HG02571 (cell line): ENCODE results near the gene PPP2R3A.
"Not testable (repeated sequence)": the region's sequence is repeated elsewhere in the genome, so short reads cannot be mapped to it uniquely, and the experiment has no call there.

Experiments
- ATAC-seq: cut with Tn5 transposase; IDR thresholded peaks from one replicate; pipeline ENCODE4 v1.9.1; 2021; ENCODE audit warnings: mild to moderate bottlenecking, moderate library complexity; ENCODE audit not compliant: unreplicated experiment

The PPP2R3A gene

GRCh38 chr3:136144397-136144796 is 178.9 kb downstream of the PPP2R3A start:
- ATAC-seq = not testable (repeated sequence)

GRCh38 chr3:136146981-136147729 is 181.6 kb downstream of the PPP2R3A start:
- ATAC-seq = no peak

- no peak for ATAC-seq
These were observed 184.1 kb downstream of the PPP2R3A start for GRCh38 chr3:136149667-136150066.

DNA sequence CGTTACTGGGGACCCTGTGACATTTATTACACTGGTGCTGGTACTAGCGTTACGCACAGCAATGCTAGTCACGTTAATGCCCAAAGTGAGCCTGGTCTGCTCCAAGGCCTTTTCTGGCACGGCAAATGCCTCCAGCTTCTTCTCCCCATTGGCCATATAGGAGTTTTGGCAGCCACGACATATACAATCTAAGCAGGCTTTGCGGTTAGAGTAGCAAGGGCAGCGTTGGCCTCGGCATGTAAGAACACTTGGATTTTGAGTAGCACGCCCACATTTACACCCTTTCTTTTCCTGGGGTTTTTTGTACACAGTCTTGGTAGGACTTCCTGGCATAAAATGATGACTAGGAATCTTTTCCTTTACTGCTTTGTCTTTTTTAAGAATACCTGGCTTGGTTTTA is 185.7 kb downstream of the PPP2R3A start:
- no peak for ATAC-seq

GRCh38 chr3:136152176-136152843 is 186.8 kb downstream of the PPP2R3A start:
- ATAC-seq = no peak

DNA sequence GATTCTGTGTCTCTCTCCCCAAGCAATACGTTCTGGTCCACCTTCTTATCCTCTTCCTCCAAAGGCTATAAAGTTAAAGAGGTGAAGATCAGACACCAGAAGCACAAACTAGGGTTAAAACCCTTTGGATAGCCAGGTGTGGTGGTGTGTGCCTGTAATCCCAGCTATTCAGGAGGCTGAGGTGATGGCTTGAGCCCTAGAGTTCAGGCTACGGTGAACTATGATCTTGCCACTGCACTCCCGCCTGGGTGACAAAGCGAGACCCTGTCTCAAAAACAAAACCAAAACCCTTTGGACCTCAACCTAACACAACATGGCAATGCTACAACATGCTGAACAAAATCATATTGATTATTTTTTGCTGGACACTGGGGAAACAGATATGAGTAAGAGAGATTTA is 187.4 kb downstream of the PPP2R3A start:
- ATAC-seq = no peak

GRCh38 chr3:136161516-136161915 is 196.0 kb downstream of the PPP2R3A start:
- ATAC-seq = no peak

- ATAC-seq = no peak
These were observed 196.8 kb downstream of the PPP2R3A start for GRCh38 chr3:136162322-136162721.

DNA sequence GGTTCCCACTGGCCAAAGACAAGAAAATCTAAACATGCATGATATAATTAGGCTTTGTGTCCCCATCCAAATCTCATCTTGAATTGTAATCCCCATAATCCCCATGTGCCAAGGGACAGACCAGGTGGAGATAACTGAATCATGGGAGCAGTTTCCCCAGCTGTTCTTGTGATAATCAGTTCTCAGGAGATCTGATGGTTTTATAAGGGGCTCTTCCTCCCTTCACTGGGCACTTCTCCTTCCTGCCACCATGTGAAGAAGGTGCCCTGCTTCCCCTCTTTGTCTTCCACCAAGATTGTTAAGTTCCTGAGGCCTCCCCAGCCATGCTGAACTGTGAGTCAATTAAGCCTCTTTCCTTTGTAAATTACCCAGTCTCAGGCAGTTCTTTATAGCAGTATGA is 198.1 kb downstream of the PPP2R3A start:
- not testable (repeated sequence) for ATAC-seq

- no peak for ATAC-seq
These were observed 201.0 kb downstream of the PPP2R3A start for GRCh38 chr3:136166507-136166906.

GRCh38 chr3:136168236-136168635 is 202.7 kb downstream of the PPP2R3A start:
- not testable (repeated sequence) for ATAC-seq

GRCh38 chr3:136171097-136171542 is 205.6 kb downstream of the PPP2R3A start:
- no peak for ATAC-seq

- no peak for ATAC-seq
These were observed 208.5 kb downstream of the PPP2R3A start for GRCh38 chr3:136173939-136174490.

DNA sequence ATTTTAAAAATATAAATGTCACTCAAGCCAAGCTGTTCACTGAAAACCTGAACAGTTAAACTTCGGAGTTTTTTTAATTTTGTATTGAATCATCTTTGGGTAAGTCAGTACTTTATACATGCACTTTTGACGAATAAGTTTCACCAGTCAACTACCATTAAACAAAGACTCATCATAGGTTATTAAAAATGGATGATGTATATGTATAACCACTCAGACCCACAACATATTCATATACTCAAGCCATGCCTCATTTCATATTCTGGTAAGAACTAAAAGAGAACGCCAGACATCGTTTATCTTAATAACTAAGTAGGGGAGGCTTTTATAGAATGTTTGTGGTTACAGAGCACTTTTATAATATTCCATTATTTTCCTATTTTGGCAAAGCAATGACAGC is 212.3 kb downstream of the PPP2R3A start:
- ATAC-seq = no peak

DNA sequence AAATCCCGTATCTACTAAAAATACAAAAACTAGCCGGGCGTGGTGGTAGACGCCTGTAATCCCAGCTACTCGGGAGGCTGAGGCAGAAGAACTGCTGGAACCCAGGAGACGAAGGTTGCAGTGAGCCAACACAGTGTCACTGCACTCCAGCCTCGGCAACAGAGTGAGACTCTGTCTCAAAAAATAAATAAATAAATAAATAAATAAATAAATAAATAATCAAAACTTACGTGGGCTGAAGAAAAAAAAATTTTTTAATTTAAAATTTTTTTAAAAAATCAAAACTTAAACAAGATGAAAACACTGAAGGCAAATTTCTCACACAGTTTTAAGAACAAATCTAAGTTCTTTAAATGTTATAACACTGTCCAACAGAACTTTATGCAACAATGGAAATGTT is 216.2 kb downstream of the PPP2R3A start:
- ATAC-seq = no peak

DNA sequence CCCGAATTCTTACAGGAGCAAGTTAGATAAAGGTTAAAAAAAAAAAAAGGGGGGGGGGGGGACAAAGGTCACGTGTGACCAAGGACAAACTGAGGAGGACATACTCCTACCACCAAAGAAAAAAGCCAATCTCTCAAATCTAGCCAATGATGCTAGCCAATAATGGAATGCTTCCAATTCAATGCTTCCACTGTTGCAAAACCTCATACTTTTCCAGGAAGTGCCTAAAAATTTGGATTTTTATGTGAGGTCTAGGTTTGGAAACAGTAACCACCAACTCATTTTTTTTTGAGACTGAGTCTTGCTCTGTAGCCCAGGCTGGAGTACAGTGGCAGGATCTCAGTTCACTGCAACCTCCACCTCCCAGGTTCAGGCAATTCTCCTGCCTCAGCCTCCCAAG is 219.2 kb downstream of the PPP2R3A start:
- ATAC-seq = no peak

DNA sequence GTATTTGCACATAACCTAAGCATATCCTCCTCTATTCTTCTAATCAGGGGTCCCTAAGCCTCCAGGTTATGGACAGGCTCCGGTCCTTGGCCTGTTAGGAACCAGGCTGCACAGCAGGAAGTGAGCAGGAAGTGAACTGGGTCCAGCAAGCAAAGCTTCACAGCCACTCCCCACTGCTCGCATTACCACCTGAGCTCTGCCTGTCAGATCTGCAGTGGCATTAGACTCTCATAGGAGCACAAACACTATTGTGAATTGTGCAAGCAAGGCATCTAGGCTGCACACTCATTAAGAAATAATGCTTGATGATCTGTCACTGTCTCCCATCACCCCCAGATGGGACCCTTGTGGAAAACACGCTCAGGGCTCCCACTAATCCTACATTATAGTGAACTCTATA is 220.8 kb downstream of the PPP2R3A start:
- ATAC-seq = no peak

DNA sequence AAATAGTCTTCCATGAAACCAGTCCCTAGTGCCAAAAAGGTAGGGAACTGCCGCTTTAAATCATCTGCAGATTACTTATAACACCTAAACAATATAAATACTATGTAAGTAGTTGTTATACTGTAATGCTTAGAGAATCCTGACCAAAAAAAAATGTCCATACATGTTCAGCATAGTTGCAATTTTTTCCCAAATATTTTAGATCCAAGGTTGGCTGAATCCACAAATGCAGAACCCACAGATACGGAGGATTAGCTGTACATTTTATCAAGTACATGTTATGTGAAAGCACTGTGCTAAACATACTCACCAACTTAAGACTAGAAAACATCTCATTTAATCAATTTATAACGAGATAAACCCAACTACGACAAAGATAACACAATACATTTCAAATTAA is 221.3 kb downstream of the PPP2R3A start:
- no peak for ATAC-seq

DNA sequence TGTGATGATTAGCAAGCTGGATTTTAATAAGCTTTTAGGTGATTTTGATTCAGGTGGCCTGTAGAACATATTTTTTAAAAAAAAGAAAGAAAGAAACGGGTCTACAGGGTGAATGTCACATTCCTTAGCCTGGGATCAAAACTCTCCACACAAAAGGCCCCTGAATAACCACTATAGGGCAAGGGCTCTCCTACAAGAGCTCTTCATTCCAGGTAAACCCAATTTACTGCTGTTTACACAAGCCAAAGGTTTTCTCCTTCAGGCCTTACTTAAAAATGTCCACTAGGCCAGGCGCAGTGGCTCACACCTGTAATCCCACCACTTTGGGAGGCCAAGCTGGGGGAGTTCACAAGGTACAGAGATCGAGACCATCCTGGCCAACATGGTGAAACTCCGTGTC is 222.3 kb downstream of the PPP2R3A start:
- ATAC-seq = no peak

- no peak for ATAC-seq
These were observed 223.5 kb downstream of the PPP2R3A start for GRCh38 chr3:136189043-136189442.

GRCh38 chr3:136189859-136190617 is 224.5 kb downstream of the PPP2R3A start:
- ATAC-seq = no peak
